Measurements from ENCODE around the gene MGRN1.

- TF ChIP-seq CTCF (IDR thresholded peaks at IDR 0.05) (no peak), POLR2A (IDR thresholded peaks at IDR 0.05) (no peak)
Observed at GRCh38 chr16:4625560-4626159, 1.0 kb downstream of the MGRN1 start.

All from ovary (tissue), 3 donors.